Measurements from ENCODE around the gene CD247.
"Not testable (repeated sequence)": the region's sequence is repeated elsewhere in the genome, so short reads cannot be mapped to it uniquely, and the experiment has no call there.

CD247 gene
- 139 to 436 reads per million in 2 experiments for total RNA-seq

- DNase-seq (ENCODE audit: low read depth): peak; percentile 70
Measured at GRCh38 chr1:167518331-167518700, at the start of gene CD247. CD247 (minus strand) TSS chr1:167518529; CDS start chr1:167518465, 64 bp downstream.

GRCh38 chr1:167567663-167568062, 49.3 kb upstream of the CD247 start:
- DNase-seq (ENCODE audit: low read depth): no peak

GRCh38 chr1:167566766-167567165, 48.4 kb upstream of the CD247 start:
- DNase-seq (ENCODE audit: low read depth): no peak

GRCh38 chr1:167565922-167566321, 47.6 kb upstream of the CD247 start:
- no peak for DNase-seq (ENCODE audit: low read depth)

GRCh38 chr1:167564612-167565270, 46.4 kb upstream of the CD247 start:
- no peak for DNase-seq (ENCODE audit: low read depth)

- no peak for DNase-seq (ENCODE audit: low read depth)
Measured at GRCh38 chr1:167563579-167564246, 45.4 kb upstream of the CD247 start.

GRCh38 chr1:167562702-167563101, 44.4 kb upstream of the CD247 start:
- DNase-seq (ENCODE audit: low read depth): no peak

- DNase-seq (ENCODE audit: low read depth): no peak
Measured at GRCh38 chr1:167561753-167562152, 43.4 kb upstream of the CD247 start.

- peak; percentile 68 for DNase-seq (ENCODE audit: low read depth)
Measured at GRCh38 chr1:167555971-167556714, 37.8 kb upstream of the CD247 start.

GRCh38 chr1:167555072-167555471, 36.7 kb upstream of the CD247 start:
- not testable (repeated sequence) for DNase-seq (ENCODE audit: low read depth)

GRCh38 chr1:167554028-167554779, 35.9 kb upstream of the CD247 start:
- DNase-seq (ENCODE audit: low read depth): no peak

GRCh38 chr1:167553136-167554027, 35.1 kb upstream of the CD247 start, which contains the start of gene CREG1:
CREG1 (minus strand) TSS chr1:167553762.
- DNase-seq (ENCODE audit: low read depth): peak; percentile 85

- DNase-seq (ENCODE audit: low read depth): no peak
Measured at GRCh38 chr1:167551362-167551761, 33.0 kb upstream of the CD247 start.

- DNase-seq (ENCODE audit: low read depth): no peak
Measured at GRCh38 chr1:167548059-167548932, 30.0 kb upstream of the CD247 start.

- DNase-seq (ENCODE audit: low read depth): no peak
Measured at GRCh38 chr1:167546935-167547334, 28.6 kb upstream of the CD247 start.

- no peak for DNase-seq (ENCODE audit: low read depth)
Measured at GRCh38 chr1:167545349-167545748, 27.0 kb upstream of the CD247 start.

GRCh38 chr1:167544447-167545093, 26.2 kb upstream of the CD247 start:
- DNase-seq (ENCODE audit: low read depth): no peak

GRCh38 chr1:167543199-167543990, 25.1 kb upstream of the CD247 start:
- DNase-seq (ENCODE audit: low read depth): no peak

All from T follicular helper cell (primary cell).